Kidney epithelial cell (primary cell): Measurements from ENCODE around the gene FAF1. TPM values are rescaled to one million over a fixed set of nuclear protein-coding genes. Genes with fewer than 3 reads are reported as not detected.
A peak's percentile ranks its signal among the peaks of the same experiment; 100 is the strongest.
"Not testable (repeated sequence)": the region's sequence is repeated elsewhere in the genome, so short reads cannot be mapped to it uniquely, and the experiment has no call there.

Experiments
- DNase-seq: peaks from one replicate; pipeline ENCODE4 v3.0.0-alpha.2; 2010; ENCODE audit warnings: low read depth
- H3K27me3 ChIP-seq: 2 replicates; pipeline ENCODE4 v1.6.0; 2011; ENCODE audit warnings: low read length; ENCODE audit not compliant: control insufficient read depth, insufficient read depth
- H3K36me3 ChIP-seq: 2 replicates; pipeline ENCODE4 v1.5.1; 2011; ENCODE audit warnings: low read length; ENCODE audit not compliant: control insufficient read depth, insufficient read depth
- H3K4me3 ChIP-seq: 2 replicates; pipeline ENCODE4 v1.5.1; 2011; ENCODE audit warnings: low read depth, mild to moderate bottlenecking, control low read depth, low read length
- total RNA-seq: library from RNA; depleted of rRNA; stranded (reverse); fragments of >200 nt; gene quantifications from 2 replicates; pipeline ENCODE4 v1.2.3, GENCODE V29; 2015
- TF ChIP-seq, protein P1 (sequence below): IDR thresholded peaks from 2 replicates; pipeline ENCODE4 v1.5.1; 2011; ENCODE audit warnings: mild to moderate bottlenecking, moderate library complexity, low read length, control low read depth, inconsistent platforms; ENCODE audit not compliant: insufficient read depth, poor library complexity, severe bottlenecking

Gene FAF1
- total RNA-seq, 1 donor from 2014 or later = 57.8 TPM

DNA sequence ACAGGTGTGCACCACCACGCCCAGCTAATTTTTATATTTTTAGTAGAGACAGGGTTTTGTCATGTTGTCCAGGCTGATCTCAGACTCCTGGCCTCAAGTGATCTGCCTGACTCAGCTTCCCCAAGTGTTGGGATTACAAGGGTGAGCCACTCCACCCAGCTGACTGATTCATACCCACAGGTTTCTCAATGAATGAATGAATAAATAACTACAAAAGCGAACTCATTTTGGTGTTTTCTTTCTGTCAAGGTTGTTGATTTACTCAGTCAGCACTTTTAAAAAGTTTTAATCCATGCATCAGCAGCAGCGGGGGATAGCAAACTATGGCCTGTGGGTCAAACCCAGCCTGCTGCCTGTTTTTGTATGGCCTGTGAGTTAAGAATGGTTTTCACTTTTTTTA, 217.5 kb downstream of the FAF1 start:
- Histone ChIP-seq H3K4me3 (no peak overlapping the region), H3K36me3 (no peaks in the 10 kb centered on the region), H3K27me3 (no peaks in the 10 kb centered on the region)
- DNase-seq = peak; percentile 42
- TF ChIP-seq, protein P1, sequence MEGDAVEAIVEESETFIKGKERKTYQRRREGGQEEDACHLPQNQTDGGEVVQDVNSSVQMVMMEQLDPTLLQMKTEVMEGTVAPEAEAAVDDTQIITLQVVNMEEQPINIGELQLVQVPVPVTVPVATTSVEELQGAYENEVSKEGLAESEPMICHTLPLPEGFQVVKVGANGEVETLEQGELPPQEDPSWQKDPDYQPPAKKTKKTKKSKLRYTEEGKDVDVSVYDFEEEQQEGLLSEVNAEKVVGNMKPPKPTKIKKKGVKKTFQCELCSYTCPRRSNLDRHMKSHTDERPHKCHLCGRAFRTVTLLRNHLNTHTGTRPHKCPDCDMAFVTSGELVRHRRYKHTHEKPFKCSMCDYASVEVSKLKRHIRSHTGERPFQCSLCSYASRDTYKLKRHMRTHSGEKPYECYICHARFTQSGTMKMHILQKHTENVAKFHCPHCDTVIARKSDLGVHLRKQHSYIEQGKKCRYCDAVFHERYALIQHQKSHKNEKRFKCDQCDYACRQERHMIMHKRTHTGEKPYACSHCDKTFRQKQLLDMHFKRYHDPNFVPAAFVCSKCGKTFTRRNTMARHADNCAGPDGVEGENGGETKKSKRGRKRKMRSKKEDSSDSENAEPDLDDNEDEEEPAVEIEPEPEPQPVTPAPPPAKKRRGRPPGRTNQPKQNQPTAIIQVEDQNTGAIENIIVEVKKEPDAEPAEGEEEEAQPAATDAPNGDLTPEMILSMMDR = no peak

DNA sequence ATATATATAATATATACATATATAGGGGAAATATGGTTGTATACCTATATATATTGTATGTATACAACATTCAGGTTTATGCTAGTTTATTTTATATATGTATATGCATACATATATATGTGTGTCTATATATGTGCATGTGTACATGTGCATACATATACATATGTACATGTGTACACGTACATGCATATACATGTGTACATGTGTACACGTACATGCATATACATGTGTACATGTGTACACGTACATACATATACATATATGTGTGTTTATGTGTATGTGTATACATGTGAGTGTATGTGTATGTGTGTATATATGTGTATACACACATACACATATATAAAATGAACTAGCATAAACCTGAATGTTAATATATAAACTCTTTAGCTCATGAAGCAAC, 220.9 kb downstream of the FAF1 start:
- no peak for DNase-seq
- Histone ChIP-seq H3K4me3 (no peak overlapping the region), H3K36me3 (no peaks in the 10 kb centered on the region), H3K27me3 (no peaks in the 10 kb centered on the region)
- TF ChIP-seq, protein P1 = no peak

DNA sequence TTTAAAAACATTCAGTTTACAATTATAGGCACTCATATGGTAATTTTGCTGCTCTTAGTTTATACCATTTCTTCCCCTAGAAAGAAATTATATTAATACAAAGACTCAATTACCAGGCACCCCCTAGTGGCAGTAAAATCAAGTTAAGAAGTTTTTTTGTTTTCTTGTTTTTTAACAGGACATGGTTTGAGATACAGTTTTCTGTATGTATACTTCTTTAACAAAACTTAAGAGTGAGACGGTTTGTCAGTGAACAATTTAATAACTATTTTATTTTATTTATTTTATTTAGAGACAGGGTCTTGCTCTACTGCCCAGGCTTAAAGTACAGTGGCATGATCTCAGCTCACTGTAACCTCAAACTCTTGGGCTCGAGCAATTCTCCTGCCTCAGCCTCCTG, 224.6 kb downstream of the FAF1 start:
- no peak overlapping the region for H3K4me3 ChIP-seq
- TF ChIP-seq, protein P1 = peak; percentile 49
- H3K36me3 ChIP-seq = no peaks in the 10 kb centered on the region
- DNase-seq = no peak
- H3K27me3 ChIP-seq = no peaks in the 10 kb centered on the region

DNA sequence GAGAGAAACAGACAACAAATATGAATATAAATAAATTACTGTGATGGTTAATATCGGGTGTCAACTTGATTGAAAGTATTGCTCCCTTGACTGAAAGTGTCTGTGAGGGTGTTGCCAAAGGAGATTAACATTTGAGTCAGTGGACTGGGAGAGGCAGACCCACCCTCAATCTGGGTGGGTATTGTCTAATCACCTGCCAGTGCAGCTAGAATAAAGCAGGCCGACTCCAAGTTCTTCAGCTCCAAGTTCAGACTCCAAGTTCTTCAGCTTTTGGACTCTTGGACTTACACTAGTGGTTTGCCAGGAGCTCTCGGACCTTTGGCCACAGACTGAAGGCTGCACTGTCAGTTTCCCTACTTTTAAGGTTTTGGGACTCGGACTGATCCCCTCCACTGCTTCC, 232.5 kb downstream of the FAF1 start:
- not testable (repeated sequence) for H3K27me3 ChIP-seq, DNase-seq, H3K4me3 ChIP-seq, H3K36me3 ChIP-seq

DNA sequence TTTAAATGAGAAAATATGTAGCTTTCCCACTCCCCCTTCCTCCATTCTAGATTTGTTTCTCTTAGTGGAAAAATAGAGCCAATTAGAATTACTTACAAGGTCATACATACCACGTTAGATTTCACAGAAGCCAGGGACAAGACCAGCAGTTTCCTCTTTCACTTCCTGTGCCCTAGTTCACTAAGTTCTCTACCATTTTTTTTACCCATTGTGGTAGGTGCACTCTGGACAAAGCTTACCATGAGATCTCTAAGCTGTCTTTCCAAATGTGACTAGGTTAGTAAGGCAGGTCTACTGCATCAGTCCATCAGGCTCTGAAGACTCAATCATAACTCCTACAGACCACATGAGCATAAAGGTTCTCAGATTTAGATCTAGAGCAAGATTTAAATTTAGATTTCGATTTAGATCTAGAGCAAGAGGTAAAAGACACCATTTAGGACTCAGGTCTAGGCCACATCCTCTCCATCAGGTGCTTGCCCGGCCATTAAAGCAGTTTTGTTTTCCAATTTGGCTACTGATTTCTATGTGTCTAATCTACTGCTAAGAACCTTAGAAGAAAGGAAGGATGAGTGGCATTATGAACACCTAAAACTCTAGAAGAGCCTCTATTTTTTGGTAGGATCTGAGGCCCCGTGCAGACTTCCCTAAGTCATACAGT, 235.3 kb downstream of the FAF1 start:
- no peak for DNase-seq
- TF ChIP-seq, protein P1 = no peak
- no peaks in the 10 kb centered on the region for H3K36me3 ChIP-seq
- H3K4me3 ChIP-seq = no peak overlapping the region
- H3K27me3 ChIP-seq = no peaks in the 10 kb centered on the region

DNA sequence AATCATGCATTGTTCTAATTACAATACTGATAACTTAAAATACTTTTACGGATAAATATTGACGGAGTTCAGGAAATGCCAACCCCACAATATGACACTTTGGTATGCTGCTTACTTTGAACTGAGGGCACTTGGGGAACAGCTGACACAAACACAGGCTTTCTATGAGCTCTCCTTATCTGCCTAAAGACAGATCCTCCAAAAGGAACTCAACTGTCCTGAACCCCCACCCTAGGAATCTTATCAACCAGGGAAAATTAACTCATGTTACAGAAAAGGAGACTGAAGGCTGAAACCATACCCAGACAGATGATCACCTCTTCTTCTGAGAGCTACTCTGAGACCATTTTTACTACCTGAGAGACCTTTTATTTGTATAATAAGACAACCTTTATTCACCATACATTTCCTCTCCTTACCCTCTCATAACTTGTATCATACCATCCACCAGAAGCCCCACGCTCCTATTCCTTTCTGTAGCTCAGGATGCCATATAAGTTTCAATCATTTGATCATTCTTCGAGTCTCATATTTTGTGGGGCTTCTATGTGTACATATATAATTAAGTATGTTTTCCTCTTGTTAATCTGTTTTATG, 239.5 kb downstream of the FAF1 start:
- TF ChIP-seq, protein P1 = no peak
- DNase-seq = no peak
- Histone ChIP-seq H3K27me3 (no peaks in the 10 kb centered on the region), H3K36me3 (no peaks in the 10 kb centered on the region), H3K4me3 (no peak overlapping the region)
